Stimulated activated CD8-positive, alpha-beta memory T cell treated with anti-CD3 and anti-CD28 coated beads, Interleukin-12 subunit alpha, Interleukin-12 subunit beta, amount 100 ng/mL, for 1 hour (primary cell): Measurements from ENCODE around the gene NAV3.

Experiments used
- DNase-seq: peaks from one replicate; pipeline ENCODE4 v3.0.0-alpha.2; 2020; ENCODE audit warnings: low read depth

Gene NAV3, protein sequence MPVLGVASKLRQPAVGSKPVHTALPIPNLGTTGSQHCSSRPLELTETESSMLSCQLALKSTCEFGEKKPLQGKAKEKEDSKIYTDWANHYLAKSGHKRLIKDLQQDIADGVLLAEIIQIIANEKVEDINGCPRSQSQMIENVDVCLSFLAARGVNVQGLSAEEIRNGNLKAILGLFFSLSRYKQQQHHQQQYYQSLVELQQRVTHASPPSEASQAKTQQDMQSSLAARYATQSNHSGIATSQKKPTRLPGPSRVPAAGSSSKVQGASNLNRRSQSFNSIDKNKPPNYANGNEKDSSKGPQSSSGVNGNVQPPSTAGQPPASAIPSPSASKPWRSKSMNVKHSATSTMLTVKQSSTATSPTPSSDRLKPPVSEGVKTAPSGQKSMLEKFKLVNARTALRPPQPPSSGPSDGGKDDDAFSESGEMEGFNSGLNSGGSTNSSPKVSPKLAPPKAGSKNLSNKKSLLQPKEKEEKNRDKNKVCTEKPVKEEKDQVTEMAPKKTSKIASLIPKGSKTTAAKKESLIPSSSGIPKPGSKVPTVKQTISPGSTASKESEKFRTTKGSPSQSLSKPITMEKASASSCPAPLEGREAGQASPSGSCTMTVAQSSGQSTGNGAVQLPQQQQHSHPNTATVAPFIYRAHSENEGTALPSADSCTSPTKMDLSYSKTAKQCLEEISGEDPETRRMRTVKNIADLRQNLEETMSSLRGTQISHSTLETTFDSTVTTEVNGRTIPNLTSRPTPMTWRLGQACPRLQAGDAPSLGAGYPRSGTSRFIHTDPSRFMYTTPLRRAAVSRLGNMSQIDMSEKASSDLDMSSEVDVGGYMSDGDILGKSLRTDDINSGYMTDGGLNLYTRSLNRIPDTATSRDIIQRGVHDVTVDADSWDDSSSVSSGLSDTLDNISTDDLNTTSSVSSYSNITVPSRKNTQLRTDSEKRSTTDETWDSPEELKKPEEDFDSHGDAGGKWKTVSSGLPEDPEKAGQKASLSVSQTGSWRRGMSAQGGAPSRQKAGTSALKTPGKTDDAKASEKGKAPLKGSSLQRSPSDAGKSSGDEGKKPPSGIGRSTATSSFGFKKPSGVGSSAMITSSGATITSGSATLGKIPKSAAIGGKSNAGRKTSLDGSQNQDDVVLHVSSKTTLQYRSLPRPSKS (N-terminal part only)

DNA sequence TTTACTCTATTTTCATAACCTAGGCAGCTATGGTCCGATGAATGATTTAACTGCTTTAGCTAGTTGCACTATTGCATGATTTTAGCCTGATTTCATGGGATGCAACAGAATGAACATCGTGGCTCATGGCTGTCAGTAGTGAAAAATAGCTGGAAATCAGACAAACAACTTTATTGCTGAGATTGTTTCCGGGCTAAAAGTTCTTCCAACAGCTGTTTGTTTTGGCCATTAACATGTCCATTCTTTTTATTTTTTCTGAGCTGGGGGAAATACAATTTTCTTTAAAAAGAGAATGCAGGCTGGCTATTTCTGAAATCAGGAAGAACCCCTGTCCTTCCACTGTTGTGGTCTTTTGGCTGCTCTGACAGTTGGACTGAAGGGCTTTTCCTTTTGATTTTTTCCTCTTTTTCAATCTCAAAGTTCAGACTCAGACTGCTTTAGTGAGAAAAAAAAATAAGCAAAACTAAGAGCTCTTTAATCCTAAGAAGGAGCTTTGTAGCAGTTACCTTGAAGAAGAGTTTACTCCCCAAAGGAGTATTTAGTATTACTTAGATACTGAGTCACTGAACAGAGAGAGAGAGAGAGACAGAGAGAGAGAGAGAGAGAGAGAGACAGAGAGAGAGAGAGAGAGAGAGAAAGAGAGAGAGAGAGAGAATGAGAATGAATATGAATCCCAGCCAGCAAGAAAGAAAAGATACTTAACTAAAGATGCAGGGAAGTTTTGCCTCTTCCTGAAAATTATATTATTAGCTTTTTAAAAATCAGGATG is at the start of gene NAV3:
Gene NAV3 (plus strand): TSS at position 312 of the 769 bp plus-strand sequence. CDS start 568 bp downstream, outside the sequence.
- no peak for DNase-seq

DNA sequence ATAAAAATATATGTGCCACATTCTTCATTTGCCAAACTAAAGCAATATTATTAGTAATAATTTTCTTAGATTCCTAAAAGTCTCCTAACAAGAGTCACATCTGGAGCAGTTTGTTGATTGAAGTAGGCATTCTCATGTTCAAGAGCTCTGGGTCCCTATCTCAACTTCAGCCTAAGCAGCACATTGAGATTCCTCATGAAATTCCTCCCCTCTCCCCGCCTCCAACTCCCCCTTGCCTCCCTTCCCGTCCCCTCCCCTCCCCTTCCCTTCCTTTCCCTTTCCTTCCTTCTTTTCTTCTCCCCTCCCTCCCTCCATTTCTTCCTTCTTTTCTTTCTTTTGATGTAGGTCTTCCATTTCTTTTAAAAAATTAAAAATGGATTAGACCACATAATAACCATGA is 48.7 kb upstream of the NAV3 start:
- DNase-seq = no peak

DNA sequence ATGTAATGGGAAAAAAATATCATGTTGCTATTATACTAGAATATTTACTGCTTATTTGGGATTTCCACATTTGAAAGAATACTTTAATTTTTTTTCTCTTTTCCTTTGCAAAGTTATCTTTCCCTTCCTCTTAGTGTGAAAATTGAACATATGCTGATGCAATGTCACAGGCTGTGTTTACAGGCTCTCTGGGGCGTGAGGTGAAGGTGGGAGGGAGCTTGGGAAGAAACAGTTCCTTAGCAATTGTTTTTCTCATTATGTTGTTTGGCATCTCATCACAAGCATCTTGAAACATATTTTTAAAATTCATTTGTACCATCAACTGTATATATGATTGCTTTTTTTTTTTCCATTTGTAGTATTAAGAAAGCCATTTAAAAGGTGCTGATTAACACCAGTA is 47.9 kb upstream of the NAV3 start:
- no peak for DNase-seq

DNA sequence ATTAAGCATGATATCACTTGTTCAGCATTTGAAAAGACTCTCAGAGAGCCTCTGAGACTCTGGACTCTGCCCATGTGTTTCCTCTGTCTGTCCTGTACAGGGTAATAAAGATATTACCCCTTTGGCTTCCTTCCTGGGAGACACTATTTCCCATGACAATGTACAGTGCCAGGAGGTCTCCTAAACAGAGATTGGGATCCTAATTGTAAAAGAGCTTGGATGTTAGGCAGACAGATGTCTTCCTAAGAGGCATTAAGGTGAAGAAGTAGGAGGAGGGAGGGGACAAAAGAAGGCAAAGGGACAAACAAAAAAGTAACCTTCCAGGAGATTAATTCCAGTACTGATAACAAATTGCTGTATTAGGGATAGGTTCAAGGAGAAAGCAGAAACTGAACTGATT is 45.5 kb upstream of the NAV3 start:
- no peak for DNase-seq

DNA sequence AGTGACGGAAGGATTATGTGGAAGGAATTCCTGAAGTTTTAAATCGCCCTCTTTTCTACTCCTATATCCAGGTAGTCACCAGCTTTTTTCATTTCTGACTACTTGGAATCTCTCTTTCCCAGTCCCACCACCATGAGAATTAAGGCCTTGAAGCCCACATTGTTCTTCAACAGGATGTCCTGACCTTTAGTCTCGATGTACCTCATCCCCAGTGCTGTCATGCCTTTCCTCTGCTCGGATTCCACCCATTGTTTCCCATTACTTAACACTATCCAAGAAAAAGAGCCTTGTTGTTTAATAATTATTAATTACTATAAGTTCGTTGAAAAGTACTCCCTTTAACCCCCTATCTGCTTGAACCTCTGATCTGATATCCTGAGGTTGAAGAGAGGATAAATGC is 44.0 kb upstream of the NAV3 start:
- no peak for DNase-seq

DNA sequence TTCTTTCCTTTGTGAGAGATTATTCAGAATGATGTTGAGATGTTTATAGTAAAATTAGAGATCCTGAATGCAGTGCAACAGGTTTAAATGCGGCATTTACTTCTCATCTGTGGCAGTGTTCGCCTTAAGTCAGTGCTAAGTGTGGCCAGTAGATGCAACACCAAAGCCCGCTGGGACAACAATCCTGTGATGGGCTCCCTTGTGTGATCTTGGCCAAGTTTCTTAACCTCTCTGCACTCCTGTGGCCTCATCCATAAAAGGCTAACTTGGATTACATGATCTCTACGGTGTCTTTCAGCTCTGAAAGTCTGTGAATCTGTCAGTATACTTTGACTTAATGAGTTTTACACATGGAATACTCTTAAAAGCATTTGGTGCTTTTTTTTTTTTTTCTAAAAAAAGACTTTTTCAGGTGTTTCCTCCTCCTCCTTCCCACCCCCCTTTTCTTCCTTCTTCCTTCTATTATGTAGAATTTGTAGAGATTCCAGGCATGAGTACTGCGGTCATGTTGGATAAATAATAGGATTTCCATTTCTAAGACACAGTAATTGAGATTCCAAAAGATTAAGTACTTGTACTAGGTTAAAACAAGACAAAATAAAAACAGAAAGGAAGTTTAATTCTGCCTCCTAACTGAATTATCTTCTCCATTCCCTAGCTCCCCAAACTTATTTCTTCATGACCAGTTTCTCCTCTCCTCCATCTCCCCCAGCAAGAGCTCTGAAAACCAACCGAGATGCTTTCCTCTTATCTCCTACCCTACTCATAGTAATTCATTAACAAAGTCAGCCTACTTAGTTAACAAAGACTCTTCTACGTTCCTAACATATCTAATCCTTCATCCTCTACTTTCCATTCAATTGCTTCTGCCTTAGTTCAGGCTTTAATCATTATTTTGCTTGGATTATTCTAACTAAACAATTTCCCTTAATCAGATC is 42.2 kb upstream of the NAV3 start:
- no peak for DNase-seq

DNA sequence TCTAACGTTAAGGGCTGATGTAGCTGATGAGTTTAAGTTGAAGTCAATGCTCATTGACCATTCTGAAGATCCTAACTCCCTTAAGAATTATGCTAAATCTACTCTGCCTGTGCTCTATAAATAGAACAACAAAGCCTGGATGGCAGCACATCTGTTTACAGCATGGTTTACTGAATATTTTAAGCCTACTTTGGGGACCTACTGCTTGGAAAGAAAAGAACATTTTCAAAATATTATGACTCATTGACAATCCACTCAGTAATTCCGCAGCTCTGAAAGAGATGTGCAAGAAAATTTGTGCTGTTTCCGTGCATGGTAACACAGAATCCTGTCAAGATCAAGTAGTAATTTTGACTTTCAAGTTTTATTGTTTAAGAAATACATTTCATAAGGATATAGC is 35.0 kb upstream of the NAV3 start:
- DNase-seq = no peak

DNA sequence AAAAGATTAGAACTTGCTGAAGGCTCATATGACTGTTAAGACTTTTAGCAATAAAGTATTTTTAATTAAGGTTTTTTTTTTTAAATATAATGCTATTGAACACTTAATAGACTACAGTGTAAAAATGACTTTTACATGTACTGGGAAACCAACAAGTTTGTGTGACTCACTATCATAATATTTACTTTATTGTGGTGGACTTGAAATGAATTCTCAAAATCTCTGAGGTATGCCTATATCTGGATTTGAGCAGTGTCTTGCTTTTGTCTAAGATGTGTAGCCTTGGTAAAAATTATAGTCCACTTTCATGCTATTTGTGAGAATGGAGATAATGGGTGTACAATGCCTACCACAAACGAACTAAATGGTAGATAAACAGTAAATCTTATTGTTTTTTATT is 33.9 kb upstream of the NAV3 start:
- no peak for DNase-seq

DNA sequence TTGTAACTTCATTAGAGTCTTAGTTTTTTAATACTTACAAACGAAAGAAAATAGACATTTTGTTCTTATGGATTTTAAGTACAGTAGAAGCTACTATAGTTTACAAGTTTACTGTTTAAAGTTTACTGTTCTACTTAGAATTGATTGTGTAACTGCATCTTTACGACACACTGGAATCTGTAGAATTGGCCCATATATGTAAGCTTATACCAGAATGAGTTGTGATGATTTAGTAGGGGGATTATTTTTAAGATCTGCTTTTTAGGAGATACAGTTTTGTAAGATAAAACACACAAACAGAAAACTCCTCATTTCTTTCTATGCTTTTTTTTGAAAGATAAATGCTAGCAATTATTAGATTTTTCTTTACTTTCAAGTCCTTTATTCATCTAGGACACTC is 30.2 kb upstream of the NAV3 start:
- no peak for DNase-seq

DNA sequence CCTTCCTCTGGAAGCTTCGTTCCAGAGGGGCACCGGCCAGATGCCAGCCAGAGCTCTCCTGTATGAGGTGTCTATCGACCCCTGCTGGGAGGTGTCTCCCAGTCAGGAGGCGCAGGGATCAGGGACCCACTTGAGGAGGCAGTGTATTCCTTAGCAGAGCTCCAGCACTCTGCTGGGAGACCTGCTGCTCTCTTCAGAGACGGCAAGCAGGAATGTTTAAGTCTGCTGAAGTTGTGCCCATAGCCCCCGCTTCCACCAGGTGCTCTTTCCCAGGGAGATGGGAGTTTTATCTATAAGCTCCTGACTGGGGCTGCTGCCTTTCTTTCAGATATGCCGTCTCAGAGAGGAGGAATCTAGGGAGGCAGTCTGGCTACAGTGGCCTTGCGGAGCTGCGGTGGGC is 22.2 kb upstream of the NAV3 start:
- DNase-seq = no peak

DNA sequence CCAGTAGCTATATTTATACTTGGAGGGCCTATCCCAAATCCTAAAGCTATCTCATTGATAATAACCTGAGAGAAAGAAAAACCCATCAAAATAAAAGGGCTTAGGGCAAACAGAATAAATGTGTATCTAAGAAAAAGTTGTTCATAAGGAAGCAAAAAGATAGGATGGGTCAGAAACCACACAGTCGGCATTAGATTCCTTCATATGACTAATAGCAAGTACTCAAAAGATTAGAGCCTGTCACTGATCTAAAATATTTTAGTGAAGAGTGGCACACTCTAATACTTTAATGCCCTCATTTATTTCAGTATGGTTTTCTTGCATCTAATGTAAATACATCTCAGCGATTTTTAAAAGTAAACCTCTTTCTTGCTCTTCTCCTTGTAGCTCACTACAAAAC is 17.1 kb upstream of the NAV3 start:
- no peak for DNase-seq

DNA sequence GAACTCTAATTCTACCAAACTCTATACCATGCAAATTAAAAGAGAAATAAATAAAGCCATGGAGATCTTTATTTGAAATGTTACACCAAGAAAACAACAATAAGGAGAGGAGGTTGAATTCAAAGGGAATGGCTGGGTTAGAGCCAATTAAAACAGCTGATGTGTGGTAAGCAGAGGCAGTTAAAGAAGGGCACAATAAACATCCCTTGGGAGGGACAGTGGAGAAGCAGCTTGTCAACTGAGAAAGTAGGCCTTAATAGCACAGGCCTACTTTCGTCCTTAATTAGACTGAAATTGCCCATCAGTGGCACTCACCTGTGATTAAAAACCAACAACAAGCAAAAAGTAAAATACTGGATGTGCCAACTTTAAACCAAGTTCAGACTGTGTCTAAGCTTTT is 16.3 kb upstream of the NAV3 start:
- no peak for DNase-seq

DNA sequence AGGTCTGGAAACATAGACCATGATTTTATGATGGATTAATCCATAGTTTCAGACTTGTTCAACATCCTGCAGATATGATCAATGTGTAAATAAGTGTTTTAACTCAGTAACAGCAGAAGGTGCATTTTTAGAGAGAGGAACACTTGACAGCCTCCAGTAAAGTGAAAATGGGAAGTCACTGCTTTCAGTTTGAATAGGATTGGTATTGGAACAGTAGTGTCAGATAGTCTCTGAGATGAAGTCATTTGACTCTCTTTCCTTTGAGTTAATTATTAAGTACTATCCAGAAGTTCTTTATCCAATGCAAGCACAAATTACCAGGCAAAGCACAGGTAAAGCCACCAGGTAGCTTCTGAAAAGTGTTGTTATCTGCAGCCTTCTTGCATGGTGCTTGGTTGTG is 14.5 kb upstream of the NAV3 start:
- no peak for DNase-seq

DNA sequence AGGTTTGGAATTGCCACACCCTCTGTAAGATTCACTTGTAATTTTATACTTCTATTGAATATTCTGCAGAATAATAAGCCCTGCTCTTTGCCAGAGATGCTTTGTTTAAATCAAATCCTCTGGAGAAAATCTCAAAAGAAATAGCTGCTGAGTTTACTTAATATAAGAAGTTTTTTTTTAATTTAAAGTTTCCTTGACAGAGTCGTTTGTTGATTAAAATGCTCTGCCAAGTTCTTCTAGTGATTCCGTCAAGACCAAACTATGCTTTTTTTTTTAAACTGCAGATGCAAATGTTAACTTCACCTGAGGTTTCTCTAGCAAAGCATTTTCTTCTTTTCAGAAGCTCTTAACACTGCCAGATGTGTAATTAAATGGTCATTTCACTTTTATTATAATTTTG is 13.4 kb upstream of the NAV3 start:
- DNase-seq = no peak

DNA sequence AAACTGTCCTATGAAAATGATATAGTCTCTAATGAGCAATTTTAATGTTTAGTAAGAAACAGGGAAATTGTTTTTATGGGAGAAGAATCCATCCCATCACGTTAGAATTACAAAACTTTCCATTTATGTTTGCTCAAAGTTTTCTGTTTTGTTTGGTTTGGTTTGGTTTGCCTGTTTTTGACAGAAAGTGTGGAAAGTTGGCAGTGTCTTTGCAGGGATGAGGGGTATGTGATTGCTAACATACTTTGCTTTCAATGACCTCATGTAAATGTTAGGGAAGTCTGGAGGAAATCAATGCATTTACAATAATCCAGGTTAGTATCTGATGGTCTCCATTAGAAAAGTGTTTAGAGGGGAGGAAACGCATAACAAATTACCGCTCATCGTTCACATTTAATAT is 12.3 kb upstream of the NAV3 start:
- no peak for DNase-seq

DNA sequence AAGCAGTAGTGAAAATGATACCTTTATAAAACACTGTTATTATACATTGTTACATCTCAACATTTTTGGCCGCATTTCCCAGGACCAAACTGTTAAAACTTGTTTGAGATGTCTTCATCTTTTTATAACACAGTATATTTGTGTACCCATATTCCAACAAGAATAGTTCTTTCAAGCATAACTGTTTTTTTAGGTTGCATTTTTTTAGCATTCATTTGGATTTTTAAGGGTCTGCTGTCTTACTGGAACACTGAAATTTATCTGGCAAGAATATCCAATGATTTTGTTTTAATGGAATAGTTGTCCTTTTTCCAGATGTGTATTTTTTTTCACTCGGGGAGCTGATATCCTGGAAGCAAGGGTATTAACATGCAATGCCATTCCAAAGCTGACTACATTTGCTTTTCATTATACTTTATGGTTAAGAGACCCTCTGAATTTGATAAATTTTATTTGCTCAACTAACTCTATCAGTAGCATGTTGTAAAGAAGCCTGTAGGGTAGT is 8.9 kb upstream of the NAV3 start:
- DNase-seq = no peak

DNA sequence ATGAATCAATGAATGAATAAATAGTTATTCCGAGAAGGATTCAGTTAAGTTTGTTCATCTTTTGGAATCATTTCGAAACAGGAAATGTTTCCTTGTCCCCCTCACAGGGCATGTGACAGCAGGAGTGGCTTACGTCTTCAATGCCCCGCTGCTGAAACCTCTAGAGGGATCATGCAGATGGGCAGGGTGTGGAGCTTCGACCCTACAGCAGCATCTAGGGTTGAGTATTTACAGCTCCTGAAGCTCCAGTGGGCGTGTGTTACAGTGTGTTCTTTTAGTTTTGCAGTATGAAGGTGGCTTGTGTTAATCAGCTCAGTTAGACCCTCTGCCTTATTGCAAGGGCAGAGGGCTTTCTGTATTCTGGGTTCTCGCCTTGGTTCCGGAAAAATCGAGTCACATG is 2.6 kb downstream of the NAV3 start:
- no peak for DNase-seq

DNA sequence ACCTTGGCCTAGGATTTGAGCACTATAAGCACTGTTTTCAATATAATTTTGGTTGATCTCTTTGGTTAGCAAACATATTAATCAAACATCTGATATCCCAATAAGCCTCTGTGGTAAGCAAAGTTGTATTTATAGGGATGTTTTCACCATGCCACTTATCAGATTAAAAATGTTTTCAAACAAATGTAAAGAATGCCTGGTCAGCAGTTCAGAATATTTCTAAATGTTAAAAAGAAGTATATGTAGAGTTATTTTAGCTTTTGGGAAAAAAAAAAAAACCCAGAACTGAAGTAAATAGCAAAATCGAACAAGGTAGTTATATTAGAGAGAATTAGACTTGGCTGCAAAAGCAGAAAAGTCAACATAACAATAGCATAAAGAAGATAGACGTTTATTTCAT is 3.9 kb downstream of the NAV3 start:
- DNase-seq = no peak

DNA sequence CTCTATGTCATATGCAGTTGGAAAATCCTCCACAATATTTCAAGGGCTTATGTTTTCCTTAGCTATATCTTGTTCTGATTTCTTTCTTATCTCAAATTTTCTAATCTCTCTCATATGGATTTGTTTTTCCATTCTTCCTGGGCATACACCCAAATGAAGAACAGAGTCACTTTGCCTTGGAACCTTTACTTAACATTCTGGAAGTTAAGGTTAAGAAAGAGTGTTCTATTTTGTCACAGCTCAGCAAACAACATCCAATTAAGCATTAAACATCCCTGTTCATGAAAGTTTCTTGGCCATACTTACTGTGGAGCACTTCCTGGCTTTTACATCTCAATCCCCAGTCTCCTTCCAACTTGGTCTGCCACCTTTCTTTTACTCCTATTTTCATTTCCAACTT is 5.3 kb downstream of the NAV3 start:
- no peak for DNase-seq

DNA sequence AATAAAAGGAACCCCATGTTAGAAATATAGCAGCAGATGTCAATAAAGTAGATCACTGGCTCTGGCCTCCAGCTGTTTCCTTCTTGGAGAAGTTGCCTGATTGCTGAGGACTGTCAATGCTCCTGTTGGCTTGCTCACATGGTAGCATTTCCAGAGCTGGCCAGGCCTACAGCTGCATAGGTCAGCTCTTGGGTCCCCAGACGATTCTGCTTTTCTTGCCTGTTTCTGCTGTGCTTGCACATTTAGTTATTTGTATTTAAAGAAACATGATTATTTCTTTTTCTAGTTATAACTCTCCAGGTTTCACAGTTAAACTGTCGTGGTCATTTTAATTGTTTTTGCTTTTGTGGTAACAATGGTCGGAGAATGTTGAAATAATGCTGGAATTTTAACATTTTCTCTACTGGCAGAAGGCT is 7.2 kb downstream of the NAV3 start:
- DNase-seq = no peak

DNA sequence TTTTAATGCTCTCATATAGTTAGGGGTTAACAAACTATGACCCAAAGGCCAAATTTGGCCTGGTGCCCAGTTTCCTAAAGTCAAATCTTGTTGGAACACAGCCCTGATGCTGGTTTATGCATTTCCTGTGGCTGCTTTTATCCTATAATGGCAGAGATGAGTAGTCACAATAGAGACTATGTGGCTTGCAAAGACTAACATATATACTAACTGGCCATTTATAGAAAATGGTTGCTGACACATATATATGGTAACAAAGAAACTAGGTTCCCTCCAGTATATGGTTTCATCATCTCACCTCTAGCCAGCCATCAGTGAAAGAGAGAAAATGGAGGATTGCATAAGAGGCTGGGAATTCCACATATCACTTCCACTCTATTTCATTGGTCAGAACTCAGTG is 10.8 kb downstream of the NAV3 start:
- no peak for DNase-seq
